H4 (cell line): ENCODE results near the gene FBXO17. TPM values are rescaled to one million over a fixed set of nuclear protein-coding genes. Genes with fewer than 3 reads are reported as not detected.
A peak's percentile ranks its signal among the peaks of the same experiment; 100 is the strongest.
"Not testable (repeated sequence)": the region's sequence is repeated elsewhere in the genome, so short reads cannot be mapped to it uniquely, and the experiment has no call there.

Experiments
- DNase-seq: peaks from one replicate; pipeline ENCODE4 v3.0.0-alpha.2; 2015; ENCODE audit warnings: low spot score
- total RNA-seq: library from RNA; depleted of rRNA; stranded (reverse); fragments of >200 nt; shearing (Covaris generic); gene quantifications from 2 replicates; pipeline ENCODE4 v1.2.3, GENCODE V29; 2014

Gene FBXO17
- total RNA-seq, 1 experiment from 2014 or later, result 35.6 TPM

- no peak for DNase-seq
Observed at GRCh38 chr19:38980583-38981374, 5.2 kb upstream of the FBXO17 start.

GRCh38 chr19:38979812-38980211, 4.3 kb upstream of the FBXO17 start:
- no peak for DNase-seq

GRCh38 chr19:38978326-38978689, 2.8 kb upstream of the FBXO17 start:
- DNase-seq, result no peak

- peak; percentile 50 for DNase-seq
Observed at GRCh38 chr19:38977445-38978325, 2.1 kb upstream of the FBXO17 start.

GRCh38 chr19:38975861-38976271, 324 bp upstream of the FBXO17 start:
- DNase-seq, result peak; percentile 55

GRCh38 chr19:38974624-38975213, 823 bp downstream of the FBXO17 start:
- DNase-seq, result no peak

GRCh38 chr19:38971672-38972071, 3.9 kb downstream of the FBXO17 start:
- DNase-seq, result no peak

GRCh38 chr19:38970664-38971532, 4.6 kb downstream of the FBXO17 start:
- peak; percentile 68 for DNase-seq

- not testable (repeated sequence) for DNase-seq
Observed at GRCh38 chr19:38966149-38966548, 9.4 kb downstream of the FBXO17 start.

- DNase-seq, result no peak
Observed at GRCh38 chr19:38964738-38965137, 10.8 kb downstream of the FBXO17 start.

- no peak for DNase-seq
Observed at GRCh38 chr19:38959618-38960017, 15.9 kb downstream of the FBXO17 start.

- DNase-seq, result no peak
Observed at GRCh38 chr19:38958301-38958700, 17.2 kb downstream of the FBXO17 start.

GRCh38 chr19:38956264-38956663, 19.3 kb downstream of the FBXO17 start:
- no peak for DNase-seq

- DNase-seq, result no peak
Observed at GRCh38 chr19:38953677-38954076, 21.9 kb downstream of the FBXO17 start.

- DNase-seq, result no peak
Observed at GRCh38 chr19:38952395-38953165, 23.0 kb downstream of the FBXO17 start.

- no peak for DNase-seq
Observed at GRCh38 chr19:38951187-38951586, 24.4 kb downstream of the FBXO17 start.

- DNase-seq, result no peak
Observed at GRCh38 chr19:38949580-38950367, 25.8 kb downstream of the FBXO17 start.

- no peak for DNase-seq
Observed at GRCh38 chr19:38946229-38947010, 29.1 kb downstream of the FBXO17 start.
